Measurements from ENCODE around the gene SYNPO.
A peak's percentile ranks its signal among the peaks of the same experiment; 100 is the strongest.

The SYNPO gene

GRCh38 chr5:150659360-150660107 lies 19.1 kb downstream of the SYNPO start:
- no peak for DNase-seq

GRCh38 chr5:150660108-150660831 lies 19.8 kb downstream of the SYNPO start:
- no peak for DNase-seq

- DNase-seq: no peak
Measured at GRCh38 chr5:150661086-150661485, 20.6 kb downstream of the SYNPO start, which contains the start of gene MYOZ3. TSS of gene MYOZ3 (plus strand) at chr5:150661251. CDS start at chr5:150662942, 1,691 bp downstream.

- DNase-seq: no peak
Measured at GRCh38 chr5:150661821-150662596, 21.5 kb downstream of the SYNPO start.

GRCh38 chr5:150662731-150663516 lies 22.5 kb downstream of the SYNPO start:
- no peak for DNase-seq

GRCh38 chr5:150663936-150664335 lies 23.5 kb downstream of the SYNPO start:
- DNase-seq: no peak

- DNase-seq: no peak
Measured at GRCh38 chr5:150665044-150665443, 24.6 kb downstream of the SYNPO start.

- no peak for DNase-seq
Measured at GRCh38 chr5:150670275-150670947, 30.0 kb downstream of the SYNPO start.

- DNase-seq: no peak
Measured at GRCh38 chr5:150670948-150671310, 30.5 kb downstream of the SYNPO start.

GRCh38 chr5:150671509-150672236 lies 31.2 kb downstream of the SYNPO start:
- no peak for DNase-seq

GRCh38 chr5:150672237-150672883 lies 31.9 kb downstream of the SYNPO start:
- DNase-seq: peak; percentile 50

GRCh38 chr5:150672884-150673275 lies 32.4 kb downstream of the SYNPO start:
- DNase-seq: no peak

- DNase-seq: no peak
Measured at GRCh38 chr5:150674341-150674821, 33.9 kb downstream of the SYNPO start.

- DNase-seq: no peak
Measured at GRCh38 chr5:150675069-150675468, 34.6 kb downstream of the SYNPO start.

- DNase-seq: no peak
Measured at GRCh38 chr5:150676578-150676977, 36.1 kb downstream of the SYNPO start.

GRCh38 chr5:150689120-150689519 lies 48.7 kb downstream of the SYNPO start:
- DNase-seq: no peak

GRCh38 chr5:150690760-150691159 lies 50.3 kb downstream of the SYNPO start:
- DNase-seq: no peak

- no peak for DNase-seq
Measured at GRCh38 chr5:150692276-150692675, 51.8 kb downstream of the SYNPO start.

- DNase-seq: peak; percentile 92
Measured at GRCh38 chr5:150694612-150695011, 54.2 kb downstream of the SYNPO start.

- no peak for DNase-seq
Measured at GRCh38 chr5:150700246-150700593, 59.8 kb downstream of the SYNPO start.
